Fibroblast of lung (primary cell): Measurements from ENCODE around the gene CRACR2A.

Experiments used
- CTCF ChIP-seq, 2 donors: IDR thresholded peaks in 1 of 2; conservative IDR thresholded peaks in 1 of 2; 1 replicate in 1 of 2; 2 replicates in 1 of 2; pipeline ENCODE4 v1.5.1; 2011 to 2012; ENCODE audit warnings: low read length in 2 of 2, control low read depth in 1 of 2, inconsistent platforms in 1 of 2, low read depth in 1 of 2, mild to moderate bottlenecking in 1 of 2
- EZH2 ChIP-seq: IDR thresholded peaks from 2 replicates; pipeline ENCODE4 v1.5.1; 2012; ENCODE audit warnings: low read length, control low read depth, mild to moderate bottlenecking; ENCODE audit errors: missing control alignments

- TF ChIP-seq CTCF (conservative IDR thresholded peaks at IDR 0.05 in 1 of 2, IDR thresholded peaks at IDR 0.05 in 1 of 2; ENCODE audit: low read depth in 1 of 2, low read length in 2 of 2) (no peak), EZH2 (no peak)
Measured at GRCh38 chr12:3795492-3796133, 42.7 kb upstream of the CRACR2A start.
